ENCODE data around the gene SLC47A2. TPM values are rescaled to one million over a fixed set of nuclear protein-coding genes. Genes with fewer than 3 reads are reported as not detected.
A peak's percentile ranks its signal among the peaks of the same experiment; 100 is the strongest.

SLC47A2 gene
- polyA plus RNA-seq, 1 donor (not counting 4 experiments of a cell fraction or from before 2014, with no cell fraction given): 0.88 TPM

GRCh38 chr17:19706791-19707727 is 9.3 kb downstream of the SLC47A2 start:
- dilution Hi-C loops (cut with MboI; ENCODE audit: extremely low pct_ligation_motif_present, low sequenced_read_pairs): no loop called here
- Histone ChIP-seq H4K20me1 (ENCODE audit: control insufficient read depth, extremely low read depth, insufficient read depth, low read length) (no peaks in the 10 kb centered on the region), H3K36me3 (ENCODE audit: control insufficient read depth in 2 of 2, extremely low read depth in 1 of 2, insufficient read depth in 2 of 2, low read length in 2 of 2) (no peaks in the 10 kb centered on the region), H3K9ac (ENCODE audit: control insufficient read depth, extremely low read depth, insufficient read depth, low read length) (no peak overlapping the region), H3K9me1 (ENCODE audit: control insufficient read depth, extremely low read depth, insufficient read depth, low read length) (no peaks in the 10 kb centered on the region), H3K79me2 (ENCODE audit: control insufficient read depth, insufficient read depth, low read length) (no peaks in the 10 kb centered on the region), H3K27ac (ENCODE audit: control insufficient read depth, insufficient read depth, low read length) (no peak overlapping the region), H3K4me2 (ENCODE audit: control insufficient read depth, extremely low read depth, insufficient read depth, low read depth, low read length) (peak overlapping the region; percentile 30), H3K4me1 (ENCODE audit: control insufficient read depth, extremely low read depth, insufficient read depth, low read length) (peaks cover 14% of the 10 kb centered on the region), H3K9me3 (ENCODE audit: control insufficient read depth, low read depth, low read length) (no peaks in the 10 kb centered on the region), H3K4me3 (ENCODE audit: control insufficient read depth in 2 of 3, extremely low read depth in 1 of 3, insufficient read depth in 2 of 3, low read depth in 1 of 3, low read length in 3 of 3) (no peak overlapping the region), H3K27me3 (ENCODE audit: control insufficient read depth, extremely low read depth, insufficient read depth, low read length) (no peaks in the 10 kb centered on the region), H2AFZ (ENCODE audit: control insufficient read depth, low read length) (peak overlapping the region; percentile 19)
- peak; percentile 60 for DNase-seq (ENCODE audit: low read depth, low spot score)
- peak; percentile 95 for FAIRE-seq
- TF ChIP-seq EZH2 (IDR thresholded peaks at IDR 0.05; ENCODE audit: low read length): no peak
- no peak for TF ChIP-seq CTCF (optimal IDR thresholded peaks at IDR 0.05 in 1 of 3, IDR thresholded peaks at IDR 0.05 in 1 of 3, conservative IDR thresholded peaks at IDR 0.05 in 1 of 3; ENCODE audit: extremely low read depth in 1 of 3, insufficient read depth in 2 of 3, low read length in 3 of 3)

- Histone ChIP-seq H3K27me3 (ENCODE audit: control insufficient read depth, extremely low read depth, insufficient read depth, low read length) (no peaks in the 10 kb centered on the region), H3K36me3 (ENCODE audit: control insufficient read depth in 2 of 2, extremely low read depth in 1 of 2, insufficient read depth in 2 of 2, low read length in 2 of 2) (no peaks in the 10 kb centered on the region), H3K4me1 (ENCODE audit: control insufficient read depth, extremely low read depth, insufficient read depth, low read length) (peaks cover 14% of the 10 kb centered on the region), H2AFZ (ENCODE audit: control insufficient read depth, low read length) (no peak overlapping the region), H3K4me2 (ENCODE audit: control insufficient read depth, extremely low read depth, insufficient read depth, low read depth, low read length) (no peak overlapping the region), H4K20me1 (ENCODE audit: control insufficient read depth, extremely low read depth, insufficient read depth, low read length) (no peaks in the 10 kb centered on the region), H3K79me2 (ENCODE audit: control insufficient read depth, insufficient read depth, low read length) (no peaks in the 10 kb centered on the region), H3K9ac (ENCODE audit: control insufficient read depth, extremely low read depth, insufficient read depth, low read length) (no peak overlapping the region), H3K4me3 (ENCODE audit: control insufficient read depth in 2 of 3, extremely low read depth in 1 of 3, insufficient read depth in 2 of 3, low read depth in 1 of 3, low read length in 3 of 3) (no peak overlapping the region), H3K9me3 (ENCODE audit: control insufficient read depth, low read depth, low read length) (no peaks in the 10 kb centered on the region), H3K9me1 (ENCODE audit: control insufficient read depth, extremely low read depth, insufficient read depth, low read length) (no peaks in the 10 kb centered on the region), H3K27ac (ENCODE audit: control insufficient read depth, insufficient read depth, low read length) (no peak overlapping the region)
- TF ChIP-seq EZH2 (IDR thresholded peaks at IDR 0.05; ENCODE audit: low read length): no peak
- TF ChIP-seq CTCF (optimal IDR thresholded peaks at IDR 0.05 in 1 of 3, IDR thresholded peaks at IDR 0.05 in 1 of 3, conservative IDR thresholded peaks at IDR 0.05 in 1 of 3; ENCODE audit: extremely low read depth in 1 of 3, insufficient read depth in 2 of 3, low read length in 3 of 3): no peak
- DNase-seq (ENCODE audit: low read depth, low spot score) (no peak), FAIRE-seq (no peak)
- dilution Hi-C loops (cut with MboI; ENCODE audit: extremely low pct_ligation_motif_present, low sequenced_read_pairs): no loop called here
Measured at GRCh38 chr17:19705771-19706770, 10.3 kb downstream of the SLC47A2 start.
